ENCODE data around the gene NELL1.
A peak's percentile ranks its signal among the peaks of the same experiment; 100 is the strongest.

The NELL1 gene

DNA sequence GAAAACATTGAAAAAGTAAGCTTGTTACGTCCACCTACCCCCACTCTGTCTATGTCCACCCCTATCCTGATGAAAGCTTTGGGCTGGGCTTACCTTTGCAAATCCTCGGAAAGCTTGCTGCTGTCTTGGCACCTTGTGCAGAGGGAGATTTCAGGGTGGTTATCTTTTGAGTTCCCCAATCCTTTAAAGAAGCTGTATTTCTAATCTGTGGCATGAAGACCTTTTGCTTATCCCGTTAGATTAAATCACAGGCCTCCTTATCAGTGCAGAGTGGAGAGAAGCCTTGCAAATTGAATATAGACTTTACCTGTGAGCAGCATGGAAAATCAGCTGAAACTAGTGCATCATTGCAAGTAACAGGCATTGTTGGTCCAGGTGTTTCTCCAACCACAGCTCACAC lies 942.9 kb downstream of the NELL1 start:
- no peak for DNase-seq

DNA sequence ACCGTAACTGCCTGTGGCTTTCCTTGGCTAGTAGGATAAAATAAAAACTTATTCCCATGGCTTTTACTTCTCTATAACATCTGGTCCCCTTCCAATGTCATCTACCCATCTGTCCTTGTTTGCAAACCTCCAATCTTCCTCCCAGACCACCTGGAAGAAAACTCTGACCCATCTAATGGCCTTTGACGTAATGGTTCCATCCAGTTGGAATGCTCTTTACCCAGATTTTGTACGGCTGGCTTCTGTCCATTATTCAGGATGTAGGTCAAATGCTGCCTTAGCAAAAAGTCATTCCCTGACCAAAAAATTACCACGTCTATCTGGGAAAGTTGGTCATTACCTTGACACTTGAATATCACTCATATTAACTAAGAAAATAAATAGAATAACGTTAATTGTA lies 945.6 kb downstream of the NELL1 start:
- no peak for DNase-seq

DNA sequence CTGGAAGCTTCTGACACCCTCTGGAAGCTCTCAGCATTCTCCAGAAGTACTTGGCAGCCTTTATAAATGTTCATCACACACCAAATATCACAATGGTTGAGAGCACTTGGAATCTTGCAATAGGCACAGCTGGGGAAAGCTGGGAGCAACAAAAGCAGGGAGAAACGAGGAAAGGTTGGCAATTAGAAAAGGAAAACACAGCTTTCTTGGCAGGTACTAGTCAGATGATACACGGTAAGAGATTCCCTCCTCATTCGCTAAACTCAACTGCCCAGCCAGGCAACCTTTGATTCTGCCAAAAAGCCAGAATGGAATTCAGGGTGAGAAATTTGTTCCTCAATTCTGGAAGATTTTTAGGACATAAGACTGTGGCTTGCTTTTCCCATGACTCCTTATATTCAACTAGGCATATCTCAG lies 946.6 kb downstream of the NELL1 start:
- DNase-seq: no peak

DNA sequence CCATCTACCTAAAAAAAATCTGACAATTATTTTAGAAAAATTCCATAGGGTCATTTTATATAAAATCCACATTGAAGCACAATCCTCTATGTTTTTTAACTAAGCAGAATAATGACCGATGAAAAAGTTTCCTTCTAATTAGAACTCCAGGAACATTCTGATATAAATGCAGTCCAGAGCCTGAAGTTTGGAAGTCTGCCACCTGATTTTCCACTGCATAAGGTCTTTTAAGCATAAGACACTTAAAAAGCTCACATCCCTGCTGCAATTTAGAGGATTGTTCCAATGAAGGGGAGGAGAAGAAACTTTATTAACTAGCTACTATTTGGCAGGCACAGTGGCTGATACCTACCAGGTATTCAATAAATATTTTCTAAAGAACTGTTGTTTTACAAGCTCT lies 953.2 kb downstream of the NELL1 start:
- no peak for DNase-seq

DNA sequence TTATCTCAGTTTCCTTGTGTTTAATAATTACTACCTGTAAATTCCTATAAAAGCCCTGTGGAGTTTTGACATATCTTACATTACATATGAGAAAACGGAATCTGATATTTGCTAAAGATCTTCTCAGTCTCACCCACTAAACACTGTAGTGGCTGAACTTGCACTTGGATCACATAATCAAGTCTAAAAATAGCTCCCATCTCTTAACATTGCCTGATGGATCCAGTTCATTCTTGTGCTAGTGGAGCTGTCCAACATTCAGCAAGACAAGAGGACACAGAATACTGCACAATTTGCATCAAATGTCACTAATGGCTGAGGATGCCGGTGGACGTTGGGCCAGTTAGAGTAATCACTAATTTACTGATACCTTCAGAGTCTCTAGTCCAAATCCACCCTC lies 953.6 kb downstream of the NELL1 start:
- peak; percentile 30 to 34 for DNase-seq
